ENCODE measurements around the gene FKBP14. TPM values are rescaled to one million over a fixed set of nuclear protein-coding genes. Genes with fewer than 3 reads are reported as not detected.

The FKBP14 gene
- total RNA-seq, 1 donor = 40.9 TPM

DNA sequence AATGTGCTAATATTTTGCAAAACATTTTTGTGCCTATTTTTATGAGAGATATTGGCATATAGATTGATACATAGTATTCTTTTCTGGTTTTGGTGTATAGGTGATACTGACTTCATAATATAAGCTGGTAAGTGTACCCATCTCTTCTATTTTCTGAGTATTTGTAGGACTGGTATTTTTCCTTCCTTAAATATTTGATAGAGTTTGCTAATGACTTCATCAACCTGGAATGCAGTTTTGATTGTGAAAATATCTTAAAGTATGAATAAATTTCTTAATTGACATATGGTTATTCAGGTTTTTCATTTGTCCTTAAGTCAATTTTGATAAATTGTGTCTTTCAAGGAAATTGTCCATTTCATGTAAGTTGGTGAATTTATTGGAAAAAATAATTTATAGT is 30.9 kb downstream of the FKBP14 start:
- Histone ChIP-seq H2AFZ (ENCODE audit: low read length) (no peak overlapping the region), H3K4me3 (ENCODE audit: insufficient read depth, low read length) (no peak overlapping the region), H3K4me1 (ENCODE audit: insufficient read depth, low read length) (no peaks in the 10 kb centered on the region), H4K20me1 (ENCODE audit: insufficient read depth, low read length) (no peaks in the 10 kb centered on the region), H3K4me2 (ENCODE audit: insufficient read depth, low read length) (no peak overlapping the region), H3K27me3 (ENCODE audit: insufficient read depth, low read length) (no peaks in the 10 kb centered on the region), H3K79me2 (ENCODE audit: insufficient read depth, low read length) (no peaks in the 10 kb centered on the region), H3K9me3 (ENCODE audit: low read depth, low read length) (peaks cover 2% of the 10 kb centered on the region), H3K36me3 (ENCODE audit: insufficient read depth, low read length) (no peaks in the 10 kb centered on the region), H3K27ac (ENCODE audit: low read depth, low read length) (no peak overlapping the region)
- TF ChIP-seq, protein P1, sequence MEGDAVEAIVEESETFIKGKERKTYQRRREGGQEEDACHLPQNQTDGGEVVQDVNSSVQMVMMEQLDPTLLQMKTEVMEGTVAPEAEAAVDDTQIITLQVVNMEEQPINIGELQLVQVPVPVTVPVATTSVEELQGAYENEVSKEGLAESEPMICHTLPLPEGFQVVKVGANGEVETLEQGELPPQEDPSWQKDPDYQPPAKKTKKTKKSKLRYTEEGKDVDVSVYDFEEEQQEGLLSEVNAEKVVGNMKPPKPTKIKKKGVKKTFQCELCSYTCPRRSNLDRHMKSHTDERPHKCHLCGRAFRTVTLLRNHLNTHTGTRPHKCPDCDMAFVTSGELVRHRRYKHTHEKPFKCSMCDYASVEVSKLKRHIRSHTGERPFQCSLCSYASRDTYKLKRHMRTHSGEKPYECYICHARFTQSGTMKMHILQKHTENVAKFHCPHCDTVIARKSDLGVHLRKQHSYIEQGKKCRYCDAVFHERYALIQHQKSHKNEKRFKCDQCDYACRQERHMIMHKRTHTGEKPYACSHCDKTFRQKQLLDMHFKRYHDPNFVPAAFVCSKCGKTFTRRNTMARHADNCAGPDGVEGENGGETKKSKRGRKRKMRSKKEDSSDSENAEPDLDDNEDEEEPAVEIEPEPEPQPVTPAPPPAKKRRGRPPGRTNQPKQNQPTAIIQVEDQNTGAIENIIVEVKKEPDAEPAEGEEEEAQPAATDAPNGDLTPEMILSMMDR (IDR thresholded peaks at IDR 0.05; ENCODE audit: extremely low read depth, low read depth, low read length) = no peak
- DNase-seq (ENCODE audit: insufficient read length, low spot score, missing footprints) = no peak

DNA sequence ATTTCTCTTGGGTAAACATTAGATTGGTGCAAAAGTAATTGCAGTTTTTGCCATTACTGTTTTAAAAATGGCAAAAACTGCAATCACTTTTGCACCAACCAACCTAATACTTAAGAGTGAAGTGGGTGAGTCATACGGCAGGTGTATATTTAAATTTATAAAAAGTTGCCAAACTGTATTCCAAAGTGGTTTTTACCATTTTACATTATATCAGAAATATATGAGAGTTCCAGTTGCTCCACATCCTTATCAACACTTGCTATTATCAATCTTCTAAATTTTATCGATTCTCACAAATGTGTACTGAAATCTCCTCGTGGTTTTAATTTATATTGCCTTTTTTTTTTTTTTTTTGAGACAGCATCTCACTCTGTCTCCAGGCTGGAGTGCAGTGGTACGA is 33.4 kb downstream of the FKBP14 start:
- TF ChIP-seq, protein P1 (IDR thresholded peaks at IDR 0.05; ENCODE audit: extremely low read depth, low read depth, low read length) = no peak
- H3K9me3 ChIP-seq (ENCODE audit: low read depth, low read length) = peaks cover 2% of the 10 kb centered on the region
- no peaks in the 10 kb centered on the region for H3K27me3 ChIP-seq (ENCODE audit: insufficient read depth, low read length)
- no peak overlapping the region for H2AFZ ChIP-seq (ENCODE audit: low read length)
- peaks cover 19% of the 10 kb centered on the region for H3K79me2 ChIP-seq (ENCODE audit: insufficient read depth, low read length)
- DNase-seq (ENCODE audit: insufficient read length, low spot score, missing footprints) = no peak
- no peaks in the 10 kb centered on the region for H4K20me1 ChIP-seq (ENCODE audit: insufficient read depth, low read length)
- H3K4me3 ChIP-seq (ENCODE audit: insufficient read depth, low read length) = no peak overlapping the region
- H3K27ac ChIP-seq (ENCODE audit: low read depth, low read length) = no peak overlapping the region
- H3K4me1 ChIP-seq (ENCODE audit: insufficient read depth, low read length) = peaks cover 10% of the 10 kb centered on the region
- H3K4me2 ChIP-seq (ENCODE audit: insufficient read depth, low read length) = no peak overlapping the region
- no peaks in the 10 kb centered on the region for H3K36me3 ChIP-seq (ENCODE audit: insufficient read depth, low read length)

DNA sequence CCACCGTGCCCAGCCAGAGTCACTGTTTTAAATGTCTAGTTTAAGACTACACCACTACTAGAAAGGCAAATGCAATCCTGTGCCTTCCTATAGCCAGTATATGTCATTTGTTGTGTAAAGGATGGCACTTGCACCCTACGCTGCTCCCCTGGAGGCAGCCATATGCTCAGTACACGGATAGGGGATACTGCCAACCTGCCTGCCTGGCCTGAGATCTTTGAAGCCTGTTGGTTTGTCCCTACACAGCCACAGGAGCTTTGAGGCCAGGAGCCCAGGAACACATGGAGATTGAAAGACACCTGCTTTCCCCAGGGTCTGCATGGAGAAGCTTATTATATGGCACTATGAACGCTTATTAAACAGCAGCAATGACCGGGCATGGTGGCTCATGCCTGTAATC is 34.6 kb downstream of the FKBP14 start:
- Histone ChIP-seq H2AFZ (ENCODE audit: low read length) (no peak overlapping the region), H3K79me2 (ENCODE audit: insufficient read depth, low read length) (peaks cover 28% of the 10 kb centered on the region), H3K27me3 (ENCODE audit: insufficient read depth, low read length) (no peaks in the 10 kb centered on the region), H4K20me1 (ENCODE audit: insufficient read depth, low read length) (no peaks in the 10 kb centered on the region), H3K4me3 (ENCODE audit: insufficient read depth, low read length) (no peak overlapping the region), H3K4me2 (ENCODE audit: insufficient read depth, low read length) (no peak overlapping the region), H3K36me3 (ENCODE audit: insufficient read depth, low read length) (no peaks in the 10 kb centered on the region), H3K4me1 (ENCODE audit: insufficient read depth, low read length) (peaks cover 21% of the 10 kb centered on the region), H3K9me3 (ENCODE audit: low read depth, low read length) (peaks cover 2% of the 10 kb centered on the region), H3K27ac (ENCODE audit: low read depth, low read length) (no peak overlapping the region)
- DNase-seq (ENCODE audit: insufficient read length, low spot score, missing footprints) = no peak
- TF ChIP-seq, protein P1 (IDR thresholded peaks at IDR 0.05; ENCODE audit: extremely low read depth, low read depth, low read length) = no peak

DNA sequence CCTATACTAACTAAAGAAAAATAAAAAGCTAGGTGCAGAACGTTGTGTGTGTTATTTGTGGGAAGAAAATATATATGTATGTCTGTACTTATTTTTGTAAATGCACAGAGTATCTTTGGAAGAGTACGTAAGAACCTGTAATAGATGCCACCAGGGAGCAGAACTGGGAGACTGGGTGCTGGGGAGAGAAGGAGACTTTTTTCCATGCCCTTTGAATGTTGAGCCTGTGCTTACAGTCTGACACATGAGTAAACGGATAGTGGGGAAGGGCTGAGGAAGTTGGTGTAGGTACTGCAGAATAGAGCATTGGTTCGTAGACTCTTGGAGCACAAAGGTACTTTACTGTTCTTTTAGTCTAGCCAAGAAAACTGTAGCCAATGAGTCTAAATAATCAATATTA is 35.6 kb downstream of the FKBP14 start:
- Histone ChIP-seq H3K27ac (ENCODE audit: low read depth, low read length) (no peak overlapping the region), H3K4me3 (ENCODE audit: insufficient read depth, low read length) (no peak overlapping the region), H3K79me2 (ENCODE audit: insufficient read depth, low read length) (peaks cover 34% of the 10 kb centered on the region), H2AFZ (ENCODE audit: low read length) (no peak overlapping the region), H3K27me3 (ENCODE audit: insufficient read depth, low read length) (no peaks in the 10 kb centered on the region), H3K4me2 (ENCODE audit: insufficient read depth, low read length) (no peak overlapping the region), H3K9me3 (ENCODE audit: low read depth, low read length) (no peaks in the 10 kb centered on the region), H3K36me3 (ENCODE audit: insufficient read depth, low read length) (no peaks in the 10 kb centered on the region), H3K4me1 (ENCODE audit: insufficient read depth, low read length) (peaks cover 22% of the 10 kb centered on the region), H4K20me1 (ENCODE audit: insufficient read depth, low read length) (no peaks in the 10 kb centered on the region)
- TF ChIP-seq, protein P1 (IDR thresholded peaks at IDR 0.05; ENCODE audit: extremely low read depth, low read depth, low read length) = no peak
- no peak for DNase-seq (ENCODE audit: insufficient read length, low spot score, missing footprints)
